Measurements from ENCODE around the gene ARHGEF4.
"Not testable (repeated sequence)": the region's sequence is repeated elsewhere in the genome, so short reads cannot be mapped to it uniquely, and the experiment has no call there.

The ARHGEF4 gene

DNA sequence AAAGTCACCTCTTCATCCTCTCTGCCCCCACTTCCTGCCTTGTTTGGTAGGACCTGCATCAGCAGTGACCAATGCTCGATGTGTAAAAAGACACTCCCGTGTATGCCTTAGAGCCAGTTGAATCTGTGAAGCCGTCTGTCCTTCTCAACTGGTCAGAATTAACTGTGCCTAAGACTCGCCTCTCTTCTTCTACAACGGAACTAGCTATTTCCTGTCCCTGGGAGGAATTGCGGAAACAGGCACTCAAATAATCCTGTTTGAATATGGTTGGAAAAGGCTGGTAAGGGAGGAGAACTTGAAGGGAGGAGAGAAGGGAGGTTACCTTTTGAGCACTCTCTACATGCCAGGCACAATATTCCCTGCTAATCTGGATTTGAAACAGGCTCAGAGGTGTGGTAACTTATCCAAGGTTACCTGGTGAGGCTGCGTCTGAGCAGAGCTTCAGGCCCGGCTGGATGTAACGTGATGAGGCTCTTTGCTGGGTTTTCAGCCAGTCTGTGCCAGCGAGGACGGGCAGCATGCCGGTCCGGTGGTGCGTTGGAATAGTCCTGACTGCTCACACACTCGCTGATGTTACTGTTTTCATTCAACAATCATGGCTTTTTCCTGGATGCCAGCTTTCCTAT lies 129.5 kb downstream of the ARHGEF4 start:
- peak in 1 of 56 donors; percentile 15 for DNase-seq

GRCh38 chr2:130966775-130967490 lies 130.2 kb downstream of the ARHGEF4 start:
- no peak for DNase-seq

- DNase-seq: no peak
These were observed 135.7 kb downstream of the ARHGEF4 start for GRCh38 chr2:130972410-130972809.

GRCh38 chr2:130975729-130976128 lies 139.0 kb downstream of the ARHGEF4 start:
- no peak for DNase-seq

DNA sequence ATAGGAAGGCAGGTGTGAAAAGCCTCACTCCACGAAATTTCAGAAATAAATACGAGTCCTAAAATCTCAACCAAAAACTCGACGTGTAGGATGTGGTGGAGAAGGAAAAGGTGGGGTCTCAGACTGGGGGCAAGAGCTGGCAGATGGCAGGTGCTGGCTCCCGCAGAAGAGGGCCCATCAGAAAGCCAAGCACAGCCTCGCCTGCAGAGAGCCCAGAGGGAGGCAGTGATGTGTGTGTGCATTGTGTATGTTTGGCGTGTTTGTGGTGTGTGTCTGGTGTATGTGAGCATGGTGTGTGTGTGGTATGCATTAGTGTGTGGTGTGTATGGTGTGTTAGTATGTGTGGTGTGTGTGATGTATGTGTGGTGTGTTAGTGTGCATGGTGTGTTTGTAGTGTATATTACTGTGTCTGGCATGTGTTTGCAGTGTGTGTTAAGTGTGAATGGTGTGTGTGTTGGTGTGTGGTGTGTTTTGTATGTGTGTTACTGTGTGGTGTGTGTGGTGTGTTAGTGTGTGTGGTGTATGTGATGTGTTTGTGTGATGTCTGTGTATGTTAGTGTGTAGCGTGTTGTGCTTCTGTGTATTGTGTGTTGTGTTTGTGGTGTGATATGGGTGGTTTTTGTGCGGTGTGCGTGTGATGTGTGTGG lies 140.0 kb downstream of the ARHGEF4 start:
- DNase-seq: no peak

DNA sequence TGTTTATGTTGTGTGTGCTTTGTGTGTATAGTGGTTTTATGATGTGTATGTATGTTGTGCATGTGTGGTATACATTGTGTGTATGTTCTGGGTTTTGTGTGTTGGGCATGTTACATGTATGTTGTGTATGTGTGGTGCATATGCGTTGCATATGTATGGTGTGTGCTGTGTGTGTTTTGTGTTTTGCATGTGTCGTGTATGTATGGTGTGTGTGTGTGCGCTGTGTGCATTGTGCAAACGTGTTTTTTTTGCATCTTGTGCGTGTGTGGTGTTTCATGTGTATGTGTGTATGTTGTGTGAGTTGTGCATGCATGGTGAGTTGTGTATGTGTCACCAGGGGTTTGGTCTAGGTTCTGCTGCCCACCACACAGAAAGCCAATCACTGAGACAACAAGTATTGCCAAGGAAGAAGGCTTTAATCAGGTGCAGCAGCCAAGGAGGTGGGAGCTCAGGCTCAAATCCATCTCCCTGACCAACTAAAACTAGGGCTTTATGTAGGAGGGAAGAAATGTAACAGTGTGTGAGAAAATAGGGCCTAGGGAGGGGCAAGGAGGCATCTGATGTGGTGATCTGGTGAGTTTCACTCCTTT lies 140.8 kb downstream of the ARHGEF4 start:
- no peak for DNase-seq

- DNase-seq: no peak
These were observed 145.0 kb downstream of the ARHGEF4 start for GRCh38 chr2:130981667-130982066.

DNA sequence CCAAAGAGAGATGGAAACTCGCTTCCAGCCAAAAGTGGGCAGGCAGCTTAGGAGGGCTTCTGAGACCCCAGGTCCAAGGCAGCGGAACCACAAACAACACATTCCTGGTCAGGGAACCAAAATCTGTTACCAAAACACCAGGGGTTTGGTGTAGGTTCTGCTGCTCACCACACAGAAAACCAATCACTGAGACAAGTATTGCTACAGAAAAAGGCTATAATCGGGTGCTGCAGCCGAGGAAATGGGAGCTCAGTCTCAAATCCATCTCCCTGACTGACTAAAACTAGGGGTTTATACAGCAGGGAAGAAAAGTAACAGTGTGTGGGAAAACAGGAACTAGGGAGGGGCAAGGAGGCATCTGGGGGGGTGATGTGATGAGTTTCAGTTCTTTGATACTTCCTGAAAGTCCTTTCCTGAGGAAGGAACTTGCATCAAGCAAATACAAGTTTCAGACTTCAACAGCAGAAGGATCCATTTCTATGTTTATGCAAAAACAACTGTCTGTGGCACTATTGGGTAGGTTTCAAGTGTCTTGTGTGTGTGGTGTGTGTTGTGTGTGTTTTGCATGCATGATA lies 148.6 kb downstream of the ARHGEF4 start:
- no peak for DNase-seq

DNA sequence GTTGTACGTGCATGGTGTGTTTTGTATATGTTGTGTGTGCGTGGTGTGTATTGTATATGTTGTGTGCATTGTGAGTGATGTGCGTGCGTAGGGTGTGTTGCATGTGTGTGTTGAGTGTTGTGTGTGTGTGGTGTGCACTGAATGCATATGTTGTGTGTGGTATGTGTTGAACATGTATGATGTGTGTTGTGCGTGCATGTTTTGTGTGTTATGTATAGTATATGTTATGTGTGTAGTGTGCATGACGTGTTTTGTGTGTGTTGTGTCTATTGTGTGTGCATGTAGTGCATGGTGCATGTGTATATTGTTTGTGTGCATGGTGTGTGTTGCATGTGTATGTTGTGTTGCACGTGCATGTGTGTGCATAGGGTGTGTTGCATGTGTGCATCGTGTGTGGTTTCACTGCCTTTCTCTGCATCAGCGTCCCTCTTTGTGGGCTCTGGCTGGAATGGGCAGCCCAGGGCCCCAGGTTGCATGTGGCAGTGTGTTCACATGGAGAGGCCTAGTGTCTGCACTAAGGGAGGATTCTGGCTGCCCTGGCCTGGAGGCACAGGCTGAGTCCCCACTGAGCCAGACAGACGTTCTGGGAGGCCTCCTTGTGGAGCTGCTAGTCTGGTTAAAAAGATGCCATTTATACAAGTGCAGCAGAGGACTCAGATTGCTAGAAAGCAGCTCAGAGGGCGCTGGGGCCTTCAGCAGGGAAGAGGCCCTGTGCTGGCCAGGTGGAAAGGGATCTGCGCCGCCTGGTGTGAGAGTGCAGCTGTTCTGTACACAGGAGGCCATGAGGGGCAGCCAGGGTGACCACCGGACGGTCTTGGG lies 149.3 kb downstream of the ARHGEF4 start:
- no peak for DNase-seq

DNA sequence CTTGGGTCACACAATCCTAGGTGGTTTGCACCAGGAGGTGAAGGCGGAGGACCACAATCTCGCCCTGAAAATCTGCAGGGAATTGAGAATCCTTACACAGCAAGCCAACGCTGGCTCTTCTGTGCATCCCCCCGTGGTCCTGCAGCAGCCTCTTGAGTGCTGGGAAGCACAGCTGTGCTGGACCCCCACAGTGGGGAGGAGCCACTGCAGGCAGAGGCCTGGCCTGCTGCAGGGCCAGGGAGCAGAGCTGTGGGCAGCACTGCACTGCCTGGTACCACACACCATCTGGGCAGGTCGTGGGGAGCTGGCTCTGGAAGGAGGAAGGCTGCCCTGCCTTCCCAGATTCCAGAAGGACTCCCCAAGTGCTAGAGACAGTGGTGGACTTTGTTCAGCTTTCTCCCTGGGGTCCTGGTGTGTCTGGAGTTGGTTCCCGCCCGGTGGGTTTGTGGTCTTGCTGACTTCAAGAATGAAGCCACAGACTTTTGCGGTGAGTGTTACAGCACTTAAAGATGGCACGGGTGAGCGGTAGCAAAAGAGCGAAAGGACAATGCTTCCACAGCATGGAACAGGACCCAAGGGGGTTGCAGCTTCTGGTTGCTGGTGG lies 150.3 kb downstream of the ARHGEF4 start:
- no peak for DNase-seq

DNA sequence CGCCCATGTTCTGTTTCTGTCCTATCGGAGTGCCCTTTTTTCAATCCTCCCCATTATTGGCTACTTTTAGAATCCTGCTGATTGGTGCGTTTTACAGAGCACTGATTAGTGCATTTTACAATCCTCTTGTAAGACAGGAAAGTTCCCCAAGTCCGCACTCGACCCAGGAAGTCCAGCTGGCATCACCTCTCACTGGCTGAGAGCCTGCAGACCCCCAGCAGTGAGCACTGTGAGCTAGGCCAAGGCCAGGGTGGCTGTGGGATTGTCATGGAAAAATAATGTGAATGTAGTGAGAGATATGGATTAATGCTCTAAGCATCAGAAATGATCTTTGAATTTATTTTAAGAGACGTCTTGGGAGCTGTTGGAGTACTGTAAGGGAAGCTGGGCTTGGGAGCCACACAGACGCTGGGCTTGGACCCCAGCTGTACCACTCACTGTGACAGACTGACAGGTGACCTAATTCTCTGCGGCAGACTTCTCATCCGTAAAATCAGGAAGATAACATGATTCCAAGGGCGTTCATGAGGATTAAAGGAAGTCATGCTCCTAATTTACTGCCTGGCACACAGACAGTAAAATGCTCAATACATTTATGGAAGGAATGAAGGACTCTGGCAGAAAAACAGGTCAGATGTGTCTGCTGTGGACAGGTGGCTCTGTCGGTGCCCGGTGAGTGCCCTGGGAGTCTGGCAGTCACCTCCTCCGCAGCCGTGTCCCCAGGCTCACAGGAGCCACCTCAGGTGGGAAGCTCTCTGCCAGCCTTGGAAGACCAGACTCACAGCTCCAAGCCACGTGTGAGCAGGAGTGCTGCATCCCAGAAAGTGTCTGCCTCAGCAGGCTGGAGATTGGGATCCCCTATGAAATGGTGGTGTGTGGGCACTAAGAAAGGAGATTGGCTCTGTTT lies 151.1 kb downstream of the ARHGEF4 start:
- DNase-seq: no peak

- DNase-seq: not testable (repeated sequence)
These were observed 154.7 kb downstream of the ARHGEF4 start for GRCh38 chr2:130991446-130991845.

- DNase-seq: not testable (repeated sequence)
These were observed 155.3 kb downstream of the ARHGEF4 start for GRCh38 chr2:130992003-130992402.

DNA sequence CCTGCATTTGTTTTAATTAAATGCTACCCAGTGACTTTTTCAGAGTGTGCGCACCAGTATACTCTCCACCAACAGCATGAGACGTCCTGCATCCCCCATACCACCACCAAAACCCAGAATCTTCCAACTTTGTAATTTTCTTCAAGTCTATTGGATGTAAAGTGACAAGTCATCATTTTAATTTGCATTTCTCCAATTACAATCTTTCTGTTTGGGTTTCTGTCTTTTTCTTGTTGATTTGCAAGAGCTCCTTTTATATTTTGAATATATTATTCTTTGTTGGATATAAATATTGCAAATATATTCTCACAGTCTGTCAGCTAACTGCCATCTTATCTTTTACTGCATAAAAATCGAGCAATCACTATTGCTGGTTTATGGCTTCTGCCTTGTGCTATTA lies 160.0 kb downstream of the ARHGEF4 start:
- no peak for DNase-seq

GRCh38 chr2:130997198-130997597 lies 160.5 kb downstream of the ARHGEF4 start:
- DNase-seq: no peak

DNA sequence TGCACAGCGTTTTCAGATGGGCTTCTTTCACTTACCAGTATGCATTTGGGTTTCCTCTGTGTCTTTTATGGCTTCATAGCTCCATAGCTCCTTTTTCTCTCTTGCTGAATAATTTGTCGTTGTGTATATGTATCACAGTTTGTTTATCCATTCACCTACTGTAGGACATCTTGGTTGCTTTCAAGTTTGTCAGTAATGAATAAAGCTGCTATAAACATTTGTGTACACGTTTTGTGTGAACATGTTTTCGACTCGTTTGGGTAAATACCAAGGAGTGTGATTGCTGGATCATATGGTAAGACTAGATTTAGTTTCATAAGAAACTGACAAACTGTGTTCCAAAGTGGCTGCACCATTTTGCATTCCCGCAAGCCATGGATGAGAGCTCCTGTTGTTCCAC lies 161.8 kb downstream of the ARHGEF4 start:
- no peak for DNase-seq

- DNase-seq: no peak
These were observed 167.9 kb downstream of the ARHGEF4 start for GRCh38 chr2:131004446-131005209.

- no peak for DNase-seq
These were observed 168.7 kb downstream of the ARHGEF4 start for GRCh38 chr2:131005216-131005935.

Data from amygdala (tissue), 56 donors.